GM12801 (cell line): ENCODE data around the gene TXNDC16.

Experiments used
- CTCF ChIP-seq: IDR thresholded peaks from one replicate; pipeline ENCODE4 v1.5.1; 2011; ENCODE audit warnings: control low read depth; ENCODE audit not compliant: insufficient read length; ENCODE audit errors: extremely low read depth

TXNDC16 gene

GRCh38 chr14:52536269-52536668, 16.0 kb downstream of the TXNDC16 start:
- TF ChIP-seq CTCF = no peak

GRCh38 chr14:52531481-52531880, 20.8 kb downstream of the TXNDC16 start:
- no peak for TF ChIP-seq CTCF

GRCh38 chr14:52527052-52527451, 25.3 kb downstream of the TXNDC16 start:
- no peak for TF ChIP-seq CTCF

GRCh38 chr14:52522581-52523345, 29.5 kb downstream of the TXNDC16 start:
- TF ChIP-seq CTCF = no peak

- no peak for TF ChIP-seq CTCF
Measured at GRCh38 chr14:52522033-52522432, 30.3 kb downstream of the TXNDC16 start.

- no peak for TF ChIP-seq CTCF
Measured at GRCh38 chr14:52514046-52514811, 38.1 kb downstream of the TXNDC16 start.

GRCh38 chr14:52513249-52513648, 39.1 kb downstream of the TXNDC16 start:
- no peak for TF ChIP-seq CTCF
